CD4-positive, alpha-beta T cell (primary cell): ENCODE measurements around the gene OR2T5. TPM values are rescaled to one million over a fixed set of nuclear protein-coding genes. Genes with fewer than 3 reads are reported as not detected.
"Not testable (repeated sequence)": the region's sequence is repeated elsewhere in the genome, so short reads cannot be mapped to it uniquely, and the experiment has no call there.

Source experiments
- ATAC-seq: fragments of 200-7000 bp; cut with Tn5 transposase; one replicate; pipeline ENCODE4 v1.10.0; 2022; ENCODE audit warnings: mild to moderate bottlenecking; ENCODE audit not compliant: poor library complexity
- CTCF ChIA-PET: fragments of 350-600 bp; sonication (Branson Sonifier 250); formaldehyde crosslinking; loops from one replicate; lab custom pipeline; 2021; ENCODE audit warnings: antibody characterized with exemption, inconsistent platforms; lab: Charles Lee
- POLR2A ChIA-PET: fragments of 350-600 bp; sonication (Branson Sonifier 250); formaldehyde crosslinking; loops from one replicate; lab custom pipeline; 2021; ENCODE audit warnings: antibody characterized with exemption, inconsistent platforms; lab: Charles Lee
- DNase-seq, 14 experiments: peaks; one replicate each; pipeline ENCODE4 v3.0.0-alpha.2; 2013 to 2020; ENCODE audit warnings: mixed read lengths in 2 of 14
- H3K27ac ChIP-seq, 2 donors: one replicate each; pipeline versions ENCODE4 v1.5.1 to v1.7.0; 2013; ENCODE audit warnings: low read length in 2 of 2, low read depth in 1 of 2, mild to moderate bottlenecking in 1 of 2
- H3K27me3 ChIP-seq, 2 experiments: 1 replicate in 1 of 2; 2 replicates in 1 of 2; pipeline versions ENCODE4 v1.6.1 to v1.7.0; 2013; ENCODE audit warnings: low read length in 2 of 2, control low read depth in 1 of 2, mild to moderate bottlenecking in 1 of 2, moderate library complexity in 1 of 2; ENCODE audit not compliant: insufficient read depth in 2 of 2, control insufficient read depth in 1 of 2
- H3K36me3 ChIP-seq: one replicate; pipeline ENCODE4 v1.6.1; 2013; ENCODE audit warnings: low read length, control low read depth; ENCODE audit not compliant: insufficient read depth
- H3K4me1 ChIP-seq: one replicate; pipeline ENCODE4 v1.6.1; 2013; ENCODE audit warnings: low read length, control low read depth; ENCODE audit not compliant: insufficient read depth
- H3K4me3 ChIP-seq: one replicate; pipeline ENCODE4 v1.5.1; 2013; ENCODE audit warnings: mild to moderate bottlenecking, low read length, moderate library complexity
- H3K9me3 ChIP-seq, 2 experiments: 1 replicate in 1 of 2; 2 replicates in 1 of 2; pipeline versions ENCODE4 v1.6.1 to v1.7.0; 2013; ENCODE audit warnings: low read length in 2 of 2, mild to moderate bottlenecking in 2 of 2, control low read depth in 1 of 2, moderate library complexity in 1 of 2; ENCODE audit not compliant: control insufficient read depth in 1 of 2, insufficient read depth in 1 of 2
- H3K27ac Mint-ChIP-seq: one replicate; pipeline ENCODE4 v1.8.0; 2020; ENCODE audit warnings: mixed read lengths
- H3K27me3 Mint-ChIP-seq: one replicate; pipeline ENCODE4 v1.8.0; 2021; ENCODE audit warnings: mixed read lengths
- H3K36me3 Mint-ChIP-seq: one replicate; pipeline ENCODE4 v1.8.0; 2021; ENCODE audit warnings: low read depth, mixed read lengths
- H3K4me1 Mint-ChIP-seq: one replicate; pipeline ENCODE4 v1.8.0; 2021; ENCODE audit warnings: low read depth, mixed read lengths
- H3K4me3 Mint-ChIP-seq: one replicate; pipeline ENCODE4 v1.8.0; 2020; ENCODE audit warnings: mild to moderate bottlenecking, mixed read lengths
- H3K9me3 Mint-ChIP-seq: one replicate; pipeline ENCODE4 v1.8.0; 2020; ENCODE audit warnings: mixed read lengths
- intact Hi-C, 2 experiments: fragments of 100-400 bp; cut with DNase I in 1 of 2; cut with micrococcal nuclease in 1 of 2; formaldehyde crosslinking; loops; one replicate each; pipeline versions ENCODE4 v1.15.1 to v1.9.0; 2023 to 2025; cut with DNase I, micrococcal nuclease
- polyA plus RNA-seq, 2 donors: library from polyadenylated mRNA; unstranded; fragments of 120-200 nt; gene quantifications; one replicate each; pipeline ENCODE4 v1.2.1, GENCODE V29; 2013
- total RNA-seq, 174 experiments: library from RNA in 2 of 174; stranded (reverse) in 2 of 174; gene quantifications; one replicate each; pipeline ENCODE4 v1.2.3 and lab custom pipeline; 2021 to 2026

The OR2T5 gene
- not detected for total RNA-seq
- not detected for polyA plus RNA-seq (2013, experiment 1 of 2)
- not detected for polyA plus RNA-seq (2013, experiment 2 of 2)
- 0 reads per million in 172 experiments for total RNA-seq (lab: John Stamatoyannopoulos, UW)

GRCh38 chr1:248488289-248488688 is at the start of gene OR2T5:
TSS of gene OR2T5 (plus strand) at chr1:248488589. CDS start at chr1:248488589, 0 bp downstream.
- H3K27me3 Mint-ChIP-seq, H3K27ac ChIP-seq, CTCF ChIA-PET: not testable (repeated sequence)

GRCh38 chr1:248438668-248439067 is 49.7 kb upstream of the OR2T5 start:
- H3K27me3 ChIP-seq, CTCF ChIA-PET, H3K4me1 ChIP-seq, H3K27me3 Mint-ChIP-seq, intact Hi-C loops, H3K4me1 Mint-ChIP-seq, H3K36me3 ChIP-seq, H3K27ac ChIP-seq, H3K9me3 Mint-ChIP-seq, H3K36me3 Mint-ChIP-seq, H3K4me3 ChIP-seq, POLR2A ChIA-PET, H3K9me3 ChIP-seq, H3K27ac Mint-ChIP-seq, H3K4me3 Mint-ChIP-seq, ATAC-seq, DNase-seq: not testable (repeated sequence)

More at GRCh38 chr1:248488289-248488688, at the start of gene OR2T5:
- H3K4me1 Mint-ChIP-seq, H3K4me3 ChIP-seq, ATAC-seq, H3K9me3 Mint-ChIP-seq, H3K4me1 ChIP-seq, intact Hi-C loops, H3K36me3 ChIP-seq, H3K4me3 Mint-ChIP-seq, H3K27me3 ChIP-seq, DNase-seq, H3K9me3 ChIP-seq, POLR2A ChIA-PET, H3K27ac Mint-ChIP-seq, H3K36me3 Mint-ChIP-seq: not testable (repeated sequence)

GRCh38 chr1:248439283-248439682 is 49.1 kb upstream of the OR2T5 start:
- H3K36me3 ChIP-seq, ATAC-seq, H3K27me3 ChIP-seq, H3K4me3 Mint-ChIP-seq, H3K9me3 Mint-ChIP-seq, CTCF ChIA-PET, DNase-seq, POLR2A ChIA-PET, H3K27ac ChIP-seq, H3K4me1 ChIP-seq, H3K4me1 Mint-ChIP-seq, H3K36me3 Mint-ChIP-seq, H3K27me3 Mint-ChIP-seq, intact Hi-C loops, H3K9me3 ChIP-seq, H3K4me3 ChIP-seq, H3K27ac Mint-ChIP-seq: not testable (repeated sequence)

GRCh38 chr1:248442500-248443277 is 45.7 kb upstream of the OR2T5 start:
- DNase-seq, H3K4me1 ChIP-seq, CTCF ChIA-PET, POLR2A ChIA-PET, H3K27me3 ChIP-seq, H3K4me1 Mint-ChIP-seq, H3K9me3 ChIP-seq, H3K9me3 Mint-ChIP-seq, H3K27ac ChIP-seq, H3K36me3 ChIP-seq, H3K4me3 ChIP-seq, H3K36me3 Mint-ChIP-seq, H3K4me3 Mint-ChIP-seq, H3K27me3 Mint-ChIP-seq, ATAC-seq, H3K27ac Mint-ChIP-seq: not testable (repeated sequence)
- intact Hi-C loops, result loop anchor here in 1 of 2 experiments (5.0 kb wide), 1 partner anchor 210 kb away; no protein-coding TSS in a partner anchor

GRCh38 chr1:248444603-248445002 is 43.8 kb upstream of the OR2T5 start:
- H3K4me1 ChIP-seq, ATAC-seq, DNase-seq, H3K27ac Mint-ChIP-seq, H3K27me3 Mint-ChIP-seq, CTCF ChIA-PET, H3K27ac ChIP-seq, H3K36me3 ChIP-seq, H3K4me1 Mint-ChIP-seq, POLR2A ChIA-PET, H3K4me3 ChIP-seq, H3K27me3 ChIP-seq, H3K9me3 Mint-ChIP-seq, H3K36me3 Mint-ChIP-seq, H3K4me3 Mint-ChIP-seq, H3K9me3 ChIP-seq: not testable (repeated sequence)
- intact Hi-C loops, result loop anchor here in 1 of 2 experiments (5.0 kb wide), 1 partner anchor 208 kb away; no protein-coding TSS in a partner anchor

- H3K36me3 ChIP-seq, H3K36me3 Mint-ChIP-seq, H3K9me3 Mint-ChIP-seq, ATAC-seq, H3K27me3 Mint-ChIP-seq, CTCF ChIA-PET, H3K4me1 ChIP-seq, H3K27ac ChIP-seq, H3K4me3 ChIP-seq, H3K4me1 Mint-ChIP-seq, DNase-seq, H3K27me3 ChIP-seq, H3K27ac Mint-ChIP-seq, H3K4me3 Mint-ChIP-seq, intact Hi-C loops, POLR2A ChIA-PET, H3K9me3 ChIP-seq: not testable (repeated sequence)
Measured at GRCh38 chr1:248445399-248445798, 43.0 kb upstream of the OR2T5 start, which contains the start of gene OR2T2. TSS of gene OR2T2 (plus strand) at chr1:248445637. CDS start at chr1:248452798, 7,161 bp downstream.
